Keratinocyte (primary cell): ENCODE results near the gene TTLL6. TPM values are rescaled to one million over a fixed set of nuclear protein-coding genes. Genes with fewer than 3 reads are reported as not detected.

Experiments
- DNase-seq: peaks from one replicate; pipeline ENCODE4 v3.0.0-alpha.2; 2011; ENCODE audit warnings: low read depth, missing footprints, low spot score
- FAIRE-seq: peaks from 2 replicates; lab custom pipeline; 2011; peaks lifted over from hg19 to GRCh38; lab: Jason Lieb, UNC
- H2AFZ ChIP-seq: 2 replicates; pipeline ENCODE4 v1.6.0; 2012; ENCODE audit warnings: low read length, control low read depth, inconsistent platforms; ENCODE audit not compliant: control insufficient read depth
- H3K27ac ChIP-seq: 2 replicates; pipeline ENCODE4 v1.5.1; 2011; ENCODE audit warnings: low read length; ENCODE audit not compliant: control insufficient read depth, insufficient read depth
- H3K27me3 ChIP-seq: 3 replicates; pipeline ENCODE4 v1.6.0; 2011; ENCODE audit warnings: low read length; ENCODE audit not compliant: control insufficient read depth, insufficient read depth; ENCODE audit errors: extremely low read depth
- H3K36me3 ChIP-seq, 2 experiments: 2 replicates in 1 of 2; 3 replicates in 1 of 2; pipeline ENCODE4 v1.5.1; 2011; ENCODE audit warnings: low read length in 2 of 2, mild to moderate bottlenecking in 1 of 2; ENCODE audit not compliant: control insufficient read depth in 2 of 2, insufficient read depth in 2 of 2; ENCODE audit errors: extremely low read depth in 1 of 2
- H3K4me1 ChIP-seq: 3 replicates; pipeline ENCODE4 v1.5.1; 2011; ENCODE audit warnings: low read length; ENCODE audit not compliant: control insufficient read depth, insufficient read depth; ENCODE audit errors: extremely low read depth
- H3K4me2 ChIP-seq: 3 replicates; pipeline ENCODE4 v1.6.0; 2011; ENCODE audit warnings: low read depth, low read length; ENCODE audit not compliant: control insufficient read depth, insufficient read depth; ENCODE audit errors: extremely low read depth
- H3K4me3 ChIP-seq, 3 experiments: fragments of 200-600 bp in 1 of 3; sonication (generic) in 1 of 3; 2 replicates in 2 of 3; 3 replicates in 1 of 3; pipeline ENCODE4 v1.5.1; 2011 to 2016; ENCODE audit warnings: low read length in 3 of 3, mild to moderate bottlenecking in 3 of 3, control low read depth in 2 of 3, inconsistent platforms in 1 of 3, low read depth in 1 of 3, mixed read lengths in 1 of 3, mixed run types in 1 of 3, moderate library complexity in 1 of 3; ENCODE audit not compliant: control insufficient read depth in 2 of 3, insufficient read depth in 2 of 3; ENCODE audit errors: extremely low read depth in 1 of 3
- H3K79me2 ChIP-seq: 2 replicates; pipeline ENCODE4 v1.6.0; 2012; ENCODE audit warnings: low read length; ENCODE audit not compliant: control insufficient read depth, insufficient read depth
- H3K9ac ChIP-seq: 3 replicates; pipeline ENCODE4 v1.6.0; 2011; ENCODE audit warnings: low read length; ENCODE audit not compliant: control insufficient read depth, insufficient read depth; ENCODE audit errors: extremely low read depth
- H3K9me1 ChIP-seq: 3 replicates; pipeline ENCODE4 v1.6.0; 2011; ENCODE audit warnings: low read length; ENCODE audit not compliant: control insufficient read depth, insufficient read depth; ENCODE audit errors: extremely low read depth
- H3K9me3 ChIP-seq: 2 replicates; pipeline ENCODE4 v1.5.1; 2012; ENCODE audit warnings: low read depth, low read length; ENCODE audit not compliant: control insufficient read depth
- H4K20me1 ChIP-seq: 3 replicates; pipeline ENCODE4 v1.6.0; 2011; ENCODE audit warnings: low read length; ENCODE audit not compliant: control insufficient read depth, insufficient read depth; ENCODE audit errors: extremely low read depth
- CTCF ChIP-seq, 3 experiments: IDR thresholded peaks in 1 of 3; conservative IDR thresholded peaks in 1 of 3; optimal IDR thresholded peaks in 1 of 3; 2 replicates in 2 of 3; 3 replicates in 1 of 3; pipeline versions ENCODE3 to v1.5.1; 2011; ENCODE audit warnings: low read length in 3 of 3, mild to moderate bottlenecking in 3 of 3, moderate library complexity in 2 of 3, control low read depth in 1 of 3, inconsistent platforms in 1 of 3; ENCODE audit not compliant: insufficient read depth in 2 of 3; ENCODE audit errors: extremely low read depth in 1 of 3
- EZH2 ChIP-seq: IDR thresholded peaks from one replicate; pipeline ENCODE4 v1.6.1; 2012; ENCODE audit warnings: inconsistent platforms, mild to moderate bottlenecking, low read length, moderate library complexity
- dilution Hi-C: fragments of 300-500 bp; cut with MboI; formaldehyde crosslinking; loops from one replicate; pipeline ENCODE4 v1.7.0; 2020; ENCODE audit warnings: low sequenced_read_pairs; ENCODE audit not compliant: extremely low pct_ligation_motif_present
- polyA plus RNA-seq, 5 experiments: library from polyadenylated mRNA; depleted of rRNA in 3 of 5; stranded (reverse) in 3 of 5; stranded (forward) in 1 of 5; unstranded in 1 of 5; fragments of >200 nt; gene quantifications; 1 replicate in 1 of 5; 2 replicates in 3 of 5; 3 replicates in 1 of 5; pipeline versions ENCODE4 v1.2.1 to v1.2.3, GENCODE V29; 2011 to 2012; ENCODE audit warnings: missing spikeins in 2 of 5, low read depth in 1 of 5, low replicate concordance in 1 of 5

TTLL6 gene
- polyA plus RNA-seq, 1 donor (not counting 4 experiments of a cell fraction or from before 2014, with no cell fraction given), result not detected

- H2AFZ ChIP-seq, result no peak within 1 kb of the TSS
- no peaks in the 10 kb centered on the region for H3K79me2 ChIP-seq
- FAIRE-seq (no peak), DNase-seq (no peak)
- H3K27ac ChIP-seq, result no peak within 1 kb of the TSS
- peaks cover 100% of the 10 kb centered on the region for H3K27me3 ChIP-seq
- no peak within 1 kb of the TSS for H3K4me3 ChIP-seq
- TF ChIP-seq EZH2 (no peak), CTCF (optimal IDR thresholded peaks at IDR 0.05 in 1 of 3, IDR thresholded peaks at IDR 0.05 in 1 of 3, conservative IDR thresholded peaks at IDR 0.05 in 1 of 3; ENCODE audit: extremely low read depth in 1 of 3, insufficient read depth in 2 of 3, low read length in 3 of 3) (no peak)
- H3K9me3 ChIP-seq, result no peaks in the 10 kb centered on the region
- H3K9me1 ChIP-seq, result no peaks in the 10 kb centered on the region
- no peaks in the 10 kb centered on the region for H3K36me3 ChIP-seq
- H3K4me1 ChIP-seq, result peaks cover 4% of the 10 kb centered on the region
- no peak within 1 kb of the TSS for H3K9ac ChIP-seq
- H3K4me2 ChIP-seq, result peak within 1 kb of the TSS; percentile 45
- dilution Hi-C loops, result no loop called here
- peaks cover 7% of the 10 kb centered on the region for H4K20me1 ChIP-seq
Observed at GRCh38 chr17:48722915-48723422, 94.1 kb downstream of the TTLL6 start, which contains the start of gene PRAC2. PRAC2 (plus strand) TSS chr17:48723185; CDS start chr17:48724411, 1,226 bp downstream.

GRCh38 chr17:48722201-48722907 lies 94.7 kb downstream of the TTLL6 start, which contains the start of gene PRAC1:
PRAC1 (minus strand) TSS chr17:48722518; CDS start chr17:48722392, 126 bp downstream.
- H4K20me1 ChIP-seq, result peaks cover 7% of the 10 kb centered on the region
- H3K4me1 ChIP-seq, result peaks cover 4% of the 10 kb centered on the region
- no peaks in the 10 kb centered on the region for H3K9me3 ChIP-seq
- H3K4me2 ChIP-seq, result peak within 1 kb of the TSS; percentile 45
- H3K27me3 ChIP-seq, result peaks cover 100% of the 10 kb centered on the region
- no peak within 1 kb of the TSS for H3K27ac ChIP-seq
- dilution Hi-C loops, result no loop called here
- H3K4me3 ChIP-seq, result no peak within 1 kb of the TSS
- H3K9ac ChIP-seq, result no peak within 1 kb of the TSS
- H3K79me2 ChIP-seq, result no peaks in the 10 kb centered on the region
- H2AFZ ChIP-seq, result no peak within 1 kb of the TSS
- H3K9me1 ChIP-seq, result no peaks in the 10 kb centered on the region
- TF ChIP-seq EZH2 (peak; percentile 70), CTCF (optimal IDR thresholded peaks at IDR 0.05 in 1 of 3, IDR thresholded peaks at IDR 0.05 in 1 of 3, conservative IDR thresholded peaks at IDR 0.05 in 1 of 3; ENCODE audit: extremely low read depth in 1 of 3, insufficient read depth in 2 of 3, low read length in 3 of 3) (no peak)
- H3K36me3 ChIP-seq, result no peaks in the 10 kb centered on the region
- DNase-seq, result no peak
- FAIRE-seq, result no peak
